Nephron (organoid): ENCODE results near the gene RPLP2.

Experiments used
- H3K27ac Mint-ChIP-seq, 3 experiments: 2 replicates each; pipeline ENCODE4 v1.8.0; 2020; ENCODE audit warnings: mixed read lengths in 3 of 3, mild to moderate bottlenecking in 2 of 3, moderate library complexity in 1 of 3
- H3K27me3 Mint-ChIP-seq: 2 replicates; pipeline ENCODE4 v1.8.0; 2021; ENCODE audit warnings: low read depth, mild to moderate bottlenecking, moderate library complexity, mixed read lengths
- H3K36me3 Mint-ChIP-seq: 2 replicates; pipeline ENCODE4 v1.8.0; 2020; ENCODE audit warnings: low read depth, mixed read lengths
- H3K4me1 Mint-ChIP-seq: 2 replicates; pipeline ENCODE4 v1.8.0; 2020; ENCODE audit warnings: mixed read lengths
- H3K4me3 Mint-ChIP-seq, 3 experiments: 2 replicates each; pipeline ENCODE4 v1.8.0; 2020; ENCODE audit warnings: mild to moderate bottlenecking in 3 of 3, mixed read lengths in 3 of 3, moderate library complexity in 2 of 3
- H3K9me3 Mint-ChIP-seq: 2 replicates; pipeline ENCODE4 v1.8.0; 2020; ENCODE audit warnings: mixed read lengths
- CTCF ChIP-seq, 3 experiments: fragments of 200-600 bp; sonication (generic); IDR thresholded peaks; one replicate each; pipeline ENCODE4 v1.5.0; 2021; ENCODE audit warnings: antibody characterized with exemption in 3 of 3; ENCODE audit not compliant: unreplicated experiment in 3 of 3

Gene RPLP2

GRCh38 chr11:804599-804964, 5.2 kb upstream of the RPLP2 start:
- no peak for TF ChIP-seq CTCF (IDR thresholded peaks at IDR 0.05; ENCODE audit: unreplicated experiment in 3 of 3)

GRCh38 chr11:808427-809286, 1.1 kb upstream of the RPLP2 start:
- TF ChIP-seq CTCF (IDR thresholded peaks at IDR 0.05; ENCODE audit: unreplicated experiment in 3 of 3) = no peak
- peaks cover 20% of the 10 kb centered on the region for H3K4me1 Mint-ChIP-seq
- no peaks in the 10 kb centered on the region for H3K27me3 Mint-ChIP-seq
- H3K9me3 Mint-ChIP-seq = no peaks in the 10 kb centered on the region
- peak overlapping the region; percentile 90 to 94 (median 92) for H3K4me3 Mint-ChIP-seq
- peak overlapping the region; percentile 99 to 100 (median 99) for H3K27ac Mint-ChIP-seq
- H3K36me3 Mint-ChIP-seq = peaks cover 19% of the 10 kb centered on the region

More at GRCh38 chr11:804599-804964, 5.2 kb upstream of the RPLP2 start:
- Mint-ChIP-seq H3K4me1 (peaks cover 10% of the 10 kb centered on the region), H3K27me3 (no peaks in the 10 kb centered on the region), H3K4me3 (peak overlapping the region; percentile 79 to 84 (median 81)), H3K9me3 (no peaks in the 10 kb centered on the region), H3K27ac (peak overlapping the region in 1 of 3 experiments; percentile 39), H3K36me3 (no peaks in the 10 kb centered on the region)

- Mint-ChIP-seq H3K9me3 (no peaks in the 10 kb centered on the region), H3K4me3 (peak overlapping the region; percentile 90 to 94 (median 92)), H3K27ac (peak overlapping the region; percentile 99 to 100 (median 99))
Observed at GRCh38 chr11:810040-810567, 337 bp downstream of the RPLP2 start.

GRCh38 chr11:811446-812245, 1.9 kb downstream of the RPLP2 start:
- Mint-ChIP-seq H3K27me3 (peaks cover 3% of the 10 kb centered on the region), H3K4me3 (peak overlapping the region; percentile 87 to 90 (median 87)), H3K36me3 (peaks cover 22% of the 10 kb centered on the region), H3K4me1 (peaks cover 20% of the 10 kb centered on the region), H3K9me3 (no peaks in the 10 kb centered on the region), H3K27ac (peak overlapping the region in 1 of 3 experiments; percentile 70)
- TF ChIP-seq CTCF (IDR thresholded peaks at IDR 0.05; ENCODE audit: unreplicated experiment in 3 of 3) = no peak

More at GRCh38 chr11:810040-810567, 337 bp downstream of the RPLP2 start:
- TF ChIP-seq CTCF (IDR thresholded peaks at IDR 0.05; ENCODE audit: unreplicated experiment in 3 of 3) = peak in 1 of 3 experiments; percentile 12
- Mint-ChIP-seq H3K27me3 (no peaks in the 10 kb centered on the region), H3K4me1 (peaks cover 20% of the 10 kb centered on the region), H3K36me3 (peaks cover 22% of the 10 kb centered on the region)

- TF ChIP-seq CTCF (IDR thresholded peaks at IDR 0.05; ENCODE audit: unreplicated experiment in 3 of 3) = no peak
- H3K4me1 Mint-ChIP-seq = peaks cover 20% of the 10 kb centered on the region
- peak overlapping the region; percentile 87 to 90 (median 87) for H3K4me3 Mint-ChIP-seq
- H3K27ac Mint-ChIP-seq = no peak overlapping the region
- H3K27me3 Mint-ChIP-seq = peaks cover 3% of the 10 kb centered on the region
- H3K36me3 Mint-ChIP-seq = peaks cover 22% of the 10 kb centered on the region
- H3K9me3 Mint-ChIP-seq = no peaks in the 10 kb centered on the region
Observed at GRCh38 chr11:812390-812789, 2.6 kb downstream of the RPLP2 start.
